ENCODE data around the gene UBTD1.

- TF ChIP-seq JUNB (IDR thresholded peaks at IDR 0.05) = no peak
- TF ChIP-seq ZNF384 (IDR thresholded peaks at IDR 0.05; ENCODE audit: borderline replicate concordance, low read depth, low read length) = no peak
Observed at GRCh38 chr10:97510686-97511085, 12.0 kb downstream of the UBTD1 start.

All from GM12878 (cell line).